Testis (tissue), 2 donors: ENCODE data around the gene HAUS7.

Source experiments
- CTCF ChIP-seq, 3 experiments: fragments of 450-650 bp in 2 of 3; fragments of 200-600 bp in 1 of 3; sonication (generic) in 1 of 3; IDR thresholded peaks; one replicate each; pipeline ENCODE4 v1.5.1; 2016 to 2019; ENCODE audit warnings: antibody characterized with exemption in 3 of 3, mild to moderate bottlenecking in 2 of 3, moderate library complexity in 1 of 3
- POLR2A ChIP-seq: fragments of 450-650 bp; IDR thresholded peaks from one replicate; pipeline ENCODE4 v1.6.1; 2017; ENCODE audit warnings: antibody characterized with exemption, mild to moderate bottlenecking, moderate library complexity

- TF ChIP-seq POLR2A (no peak), CTCF (IDR thresholded peaks at IDR 0.05) (no peak)
Observed at GRCh38 chrX:153421856-153422255, 48.5 kb downstream of the HAUS7 start.
